Skeletal muscle tissue (tissue), 4 donors: ENCODE data around the gene USF2. TPM values are rescaled to one million over a fixed set of nuclear protein-coding genes. Genes with fewer than 3 reads are reported as not detected.

ENCODE experiments used
- H3K27ac ChIP-seq: one replicate; pipeline ENCODE4 v1.7.0; 2013; ENCODE audit warnings: mild to moderate bottlenecking, low read depth, low read length, inconsistent platforms
- H3K27me3 ChIP-seq, 3 donors: one replicate each; pipeline ENCODE4 v1.7.0; 2013; ENCODE audit warnings: low read length in 3 of 3; ENCODE audit not compliant: control insufficient read depth in 3 of 3, insufficient read depth in 3 of 3
- H3K36me3 ChIP-seq, 3 donors: one replicate each; pipeline ENCODE4 v1.7.0; 2013; ENCODE audit warnings: low read length in 3 of 3; ENCODE audit not compliant: control insufficient read depth in 3 of 3, insufficient read depth in 3 of 3
- H3K4me1 ChIP-seq, 3 donors: one replicate each; pipeline ENCODE4 v1.7.0; 2013; ENCODE audit warnings: low read length in 3 of 3, mild to moderate bottlenecking in 3 of 3; ENCODE audit not compliant: control insufficient read depth in 3 of 3, insufficient read depth in 3 of 3
- H3K4me3 ChIP-seq, 3 donors: one replicate each; pipeline ENCODE4 v1.7.0; 2013; ENCODE audit warnings: low read length in 3 of 3
- H3K9ac ChIP-seq, 3 donors: one replicate each; pipeline ENCODE4 v1.7.0; 2013; ENCODE audit warnings: low read length in 3 of 3, mild to moderate bottlenecking in 3 of 3, moderate library complexity in 2 of 3, low read depth in 1 of 3
- H3K9me3 ChIP-seq, 3 donors: one replicate each; pipeline ENCODE4 v1.7.0; 2013; ENCODE audit warnings: low read length in 3 of 3; ENCODE audit not compliant: control insufficient read depth in 3 of 3
- total RNA-seq: library from RNA; depleted of rRNA; stranded (reverse); fragments of >200 nt; gene quantifications from one replicate; pipeline ENCODE4 v1.2.3, GENCODE V29; 2014
- donor health status: Osteomylitis.

The USF2 gene
- total RNA-seq, 1 donor from 2014 or later = 24.5 TPM

DNA sequence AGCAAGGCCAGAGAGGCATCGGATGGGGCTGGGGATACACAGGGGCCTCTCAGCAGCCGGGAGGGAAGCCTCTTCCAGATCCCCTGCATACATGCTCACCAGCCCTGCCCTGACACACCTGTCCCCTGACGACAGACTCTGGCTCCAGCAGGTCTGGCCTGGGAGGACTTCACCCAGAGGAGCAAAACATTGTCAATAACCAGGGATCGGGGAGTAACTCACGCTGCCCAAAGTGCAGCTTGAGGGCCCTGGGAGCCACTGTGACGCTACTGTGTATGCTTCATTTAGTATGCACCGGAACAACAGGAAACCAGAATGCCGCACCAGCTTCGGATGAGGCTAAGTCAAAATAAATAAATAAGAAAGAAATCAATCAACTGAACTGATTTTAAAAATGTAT is 47.8 kb downstream of the USF2 start:
- Histone ChIP-seq H3K27ac (no peak overlapping the region), H3K27me3 (peaks cover 0 to 4% (median 2%) of the 10 kb centered on the region in 3 donors), H3K4me1 (peaks cover 0 to 11% (median 10%) of the 10 kb centered on the region in 3 donors), H3K36me3 (no peaks in the 10 kb centered on the region), H3K9ac (no peak overlapping the region), H3K9me3 (no peaks in the 10 kb centered on the region), H3K4me3 (no peak overlapping the region)

DNA sequence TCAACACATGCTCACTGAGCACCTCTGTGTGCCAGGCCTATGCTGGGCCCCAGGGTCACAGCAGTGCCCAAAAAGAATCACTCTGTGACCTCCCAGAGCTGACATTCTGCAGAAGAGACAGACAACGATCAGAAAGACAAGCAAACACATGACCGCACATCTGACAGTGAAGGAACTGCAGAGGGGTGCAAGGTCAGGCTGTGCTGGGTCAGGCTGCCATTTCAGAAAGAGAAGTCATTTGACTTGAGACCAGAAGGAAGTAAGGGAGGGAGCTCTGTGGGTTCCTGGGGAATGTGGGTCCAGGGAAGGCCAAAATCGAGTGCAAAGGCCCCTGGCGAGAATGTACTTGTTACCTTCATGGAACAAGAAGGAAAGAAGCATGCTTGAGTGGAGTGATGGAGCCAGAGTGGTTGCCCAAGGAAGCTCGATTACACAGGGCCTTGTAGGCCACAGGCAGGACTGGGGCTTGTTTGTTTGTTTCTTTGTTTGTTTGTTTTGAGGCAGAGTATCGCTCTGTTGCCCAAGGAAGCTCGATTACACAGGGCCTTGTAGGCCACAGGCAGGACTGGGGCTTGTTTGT is 48.8 kb downstream of the USF2 start:
- peaks cover 0 to 11% (median 10%) of the 10 kb centered on the region in 3 donors for H3K4me1 ChIP-seq
- H3K9me3 ChIP-seq = peaks cover 0 to 4% (median 0%) of the 10 kb centered on the region in 3 donors
- no peak overlapping the region for H3K4me3 ChIP-seq
- H3K27me3 ChIP-seq = peaks cover 0 to 4% (median 2%) of the 10 kb centered on the region in 3 donors
- no peaks in the 10 kb centered on the region for H3K36me3 ChIP-seq
- H3K9ac ChIP-seq = no peak overlapping the region
- no peak overlapping the region for H3K27ac ChIP-seq

DNA sequence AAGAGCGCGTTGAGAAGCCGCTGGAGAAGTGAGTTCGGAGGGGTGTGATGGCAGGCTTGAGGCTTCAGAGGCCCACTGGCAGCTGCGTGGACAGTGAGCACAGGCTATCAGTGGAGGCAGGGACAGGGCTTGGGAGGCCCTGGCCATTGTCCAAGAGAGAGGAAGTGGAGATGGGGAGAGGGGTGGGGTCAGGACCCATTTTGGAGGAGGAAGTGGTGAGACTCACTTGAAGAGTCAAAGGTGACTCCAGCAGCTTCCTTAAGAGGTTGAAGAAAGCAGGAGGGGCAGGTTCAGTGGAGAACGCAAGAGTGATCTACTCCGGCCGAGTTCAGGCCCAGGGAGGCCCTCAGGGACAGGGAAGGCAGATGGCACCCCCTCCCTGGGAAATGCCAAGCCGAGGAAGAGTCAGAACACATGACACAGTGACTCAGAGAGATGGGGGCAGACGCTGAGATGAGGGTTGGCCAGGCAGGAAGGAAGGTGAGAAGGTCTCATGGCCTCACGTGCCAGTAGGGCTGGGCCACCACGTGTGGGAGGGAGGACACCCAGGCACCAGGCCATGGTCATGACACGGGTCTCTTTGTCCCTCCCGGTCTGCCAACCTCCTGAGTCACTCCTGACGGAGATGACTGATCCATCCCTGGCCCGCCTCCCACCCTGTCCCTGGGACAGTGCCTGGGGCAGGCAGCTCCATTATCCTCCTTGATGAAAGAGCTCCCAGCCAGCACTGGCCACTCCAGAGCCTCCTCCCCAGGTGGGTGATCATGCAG is 50.1 kb downstream of the USF2 start:
- Histone ChIP-seq H3K4me3 (no peak overlapping the region), H3K27me3 (peaks cover 0 to 4% (median 2%) of the 10 kb centered on the region in 3 donors), H3K9me3 (peaks cover 0 to 4% (median 0%) of the 10 kb centered on the region in 3 donors), H3K36me3 (no peaks in the 10 kb centered on the region), H3K4me1 (peaks cover 0 to 11% (median 10%) of the 10 kb centered on the region in 3 donors), H3K9ac (no peak overlapping the region), H3K27ac (no peak overlapping the region)

DNA sequence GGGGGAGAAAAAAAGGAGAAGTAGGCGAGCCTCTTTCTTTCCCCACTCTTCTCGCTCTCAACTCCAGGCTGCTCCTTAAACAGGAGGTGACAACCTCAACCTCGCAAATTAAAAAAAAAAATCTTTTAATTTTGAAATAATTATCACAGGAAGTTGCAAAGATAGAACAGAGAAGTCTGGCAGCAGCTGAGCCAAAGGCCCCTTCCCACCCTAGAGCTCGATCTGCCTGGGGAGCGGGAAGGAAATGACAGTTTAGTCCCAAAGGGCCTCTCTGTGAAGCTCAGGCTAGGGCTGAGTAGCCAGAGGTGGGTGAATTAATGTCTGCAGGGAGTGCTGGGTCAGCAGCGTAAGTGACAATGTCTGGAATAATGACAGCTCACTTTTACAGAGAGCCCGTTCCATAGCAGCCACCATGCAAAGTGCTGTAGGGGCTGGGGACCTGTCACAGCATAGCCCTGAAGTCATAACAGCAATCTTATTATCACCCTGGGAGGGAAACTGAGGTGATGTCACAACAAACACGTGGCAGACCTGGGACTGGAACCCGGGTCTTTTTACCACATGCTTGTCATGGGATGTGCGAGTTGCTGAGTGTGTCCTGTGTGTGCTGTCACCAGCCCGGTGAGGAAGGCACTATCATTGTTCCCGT is 51.4 kb downstream of the USF2 start:
- H3K27ac ChIP-seq = no peak overlapping the region
- H3K4me1 ChIP-seq = peaks cover 0 to 11% (median 10%) of the 10 kb centered on the region in 3 donors
- H3K9me3 ChIP-seq = peaks cover 0 to 4% (median 0%) of the 10 kb centered on the region in 3 donors
- H3K36me3 ChIP-seq = no peaks in the 10 kb centered on the region
- H3K4me3 ChIP-seq = no peak overlapping the region
- no peak overlapping the region for H3K9ac ChIP-seq
- H3K27me3 ChIP-seq = peaks cover 0 to 2% (median 0%) of the 10 kb centered on the region in 3 donors

DNA sequence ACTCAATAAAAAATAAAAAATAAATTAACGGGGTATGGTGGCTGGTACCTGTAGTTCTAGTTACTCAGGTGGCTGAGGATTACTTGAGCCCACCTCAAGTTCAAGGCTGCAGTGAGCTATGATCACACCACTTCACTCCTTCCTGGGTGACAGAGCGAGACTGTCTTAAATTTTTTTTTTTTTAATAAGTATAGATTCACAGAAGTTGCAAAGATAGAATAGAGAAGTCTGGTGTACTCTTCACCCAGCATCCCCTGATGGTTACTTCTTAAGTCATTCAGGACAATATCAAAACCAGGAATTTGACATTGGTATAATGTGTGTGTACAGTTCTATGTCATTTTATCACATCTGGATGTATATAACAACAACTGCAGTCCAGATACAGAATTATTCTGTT is 52.5 kb downstream of the USF2 start:
- H3K27ac ChIP-seq = no peak overlapping the region
- peaks cover 0 to 11% (median 10%) of the 10 kb centered on the region in 3 donors for H3K4me1 ChIP-seq
- no peak overlapping the region for H3K4me3 ChIP-seq
- H3K9ac ChIP-seq = no peak overlapping the region
- H3K9me3 ChIP-seq = peaks cover 0 to 4% (median 0%) of the 10 kb centered on the region in 3 donors
- H3K36me3 ChIP-seq = no peaks in the 10 kb centered on the region
- peaks cover 0 to 2% (median 0%) of the 10 kb centered on the region in 3 donors for H3K27me3 ChIP-seq

DNA sequence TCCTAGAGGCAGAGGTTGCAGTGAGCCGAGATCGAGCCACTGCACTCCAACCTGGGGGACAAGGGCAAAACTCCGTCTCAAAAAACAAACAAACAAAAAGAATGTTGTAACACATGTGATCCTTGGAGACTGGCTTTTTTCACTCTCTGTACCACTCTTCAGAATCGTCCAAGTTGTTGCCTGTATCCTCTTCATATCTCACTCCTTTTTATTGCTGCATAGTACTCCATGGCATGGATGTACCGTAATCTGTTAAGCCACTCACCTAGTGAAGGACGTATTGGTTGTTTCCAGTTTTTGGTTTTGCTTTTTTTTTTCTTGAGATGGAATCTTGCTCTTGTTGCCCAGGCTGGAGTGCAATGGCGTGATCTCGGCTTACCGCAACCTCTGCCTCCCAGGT is 53.3 kb downstream of the USF2 start:
- H3K4me1 ChIP-seq = peaks cover 0 to 11% (median 10%) of the 10 kb centered on the region in 3 donors
- H3K9ac ChIP-seq = no peak overlapping the region
- H3K36me3 ChIP-seq = no peaks in the 10 kb centered on the region
- H3K27me3 ChIP-seq = peaks cover 0 to 9% (median 3%) of the 10 kb centered on the region in 3 donors
- no peak overlapping the region for H3K4me3 ChIP-seq
- H3K9me3 ChIP-seq = peaks cover 0 to 4% (median 0%) of the 10 kb centered on the region in 3 donors
- H3K27ac ChIP-seq = no peak overlapping the region

DNA sequence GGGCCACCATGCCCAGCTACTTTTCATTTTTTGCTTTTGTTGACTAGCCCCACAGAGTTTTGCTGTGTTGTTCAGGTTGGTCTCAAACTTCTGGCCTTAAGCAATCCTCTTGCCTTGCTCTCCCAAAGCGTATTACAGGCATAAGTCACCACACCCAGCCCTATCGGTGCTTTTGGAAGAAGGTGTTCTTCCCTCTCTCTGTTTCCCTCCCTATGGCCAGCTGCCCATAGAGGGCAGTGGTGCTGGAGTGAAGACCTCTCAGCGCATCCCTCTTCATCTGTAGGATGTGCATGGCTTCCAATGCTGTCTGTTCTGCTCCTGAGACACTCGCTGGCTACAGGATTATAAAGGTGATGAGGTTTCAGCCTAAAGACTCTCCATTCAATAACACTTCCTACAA is 58.9 kb downstream of the USF2 start:
- no peak overlapping the region for H3K27ac ChIP-seq
- no peaks in the 10 kb centered on the region for H3K36me3 ChIP-seq
- no peak overlapping the region for H3K9ac ChIP-seq
- no peaks in the 10 kb centered on the region for H3K4me1 ChIP-seq
- H3K9me3 ChIP-seq = no peaks in the 10 kb centered on the region
- peaks cover 19 to 28% (median 25%) of the 10 kb centered on the region in 3 donors for H3K27me3 ChIP-seq
- no peak overlapping the region for H3K4me3 ChIP-seq

DNA sequence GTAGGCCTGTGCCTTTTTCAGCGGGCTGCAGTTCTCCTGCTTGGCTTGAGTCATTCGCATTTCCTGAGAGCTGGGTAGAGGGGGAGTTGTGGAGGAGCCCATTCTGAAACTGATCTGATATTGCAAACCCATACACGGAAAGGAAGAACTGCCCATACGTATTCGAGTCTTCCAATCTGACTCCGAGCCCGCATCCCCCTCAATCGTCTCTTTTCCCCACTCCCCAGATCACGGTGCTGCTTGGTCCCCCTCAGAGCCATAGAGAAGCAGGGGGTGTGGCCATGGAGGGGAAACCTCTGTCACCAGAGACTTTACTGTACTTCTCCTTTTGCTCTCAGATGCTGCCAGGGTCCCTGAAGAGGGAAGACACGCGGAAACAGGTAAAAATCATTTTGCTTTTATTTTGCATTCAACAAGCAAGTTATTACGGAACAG is 60.1 kb downstream of the USF2 start, which contains the start of gene CD22:
Gene CD22 (plus strand): TSS at position 337 of the 435 bp plus-strand sequence. CDS start 2,854 bp downstream, outside the sequence.
- H3K4me1 ChIP-seq = no peaks in the 10 kb centered on the region
- H3K27ac ChIP-seq = no peak within 1 kb of the TSS
- no peak within 1 kb of the TSS for H3K9ac ChIP-seq
- no peaks in the 10 kb centered on the region for H3K36me3 ChIP-seq
- H3K27me3 ChIP-seq = peaks cover 26 to 38% (median 35%) of the 10 kb centered on the region in 3 donors
- no peaks in the 10 kb centered on the region for H3K9me3 ChIP-seq
- H3K4me3 ChIP-seq = no peak within 1 kb of the TSS

DNA sequence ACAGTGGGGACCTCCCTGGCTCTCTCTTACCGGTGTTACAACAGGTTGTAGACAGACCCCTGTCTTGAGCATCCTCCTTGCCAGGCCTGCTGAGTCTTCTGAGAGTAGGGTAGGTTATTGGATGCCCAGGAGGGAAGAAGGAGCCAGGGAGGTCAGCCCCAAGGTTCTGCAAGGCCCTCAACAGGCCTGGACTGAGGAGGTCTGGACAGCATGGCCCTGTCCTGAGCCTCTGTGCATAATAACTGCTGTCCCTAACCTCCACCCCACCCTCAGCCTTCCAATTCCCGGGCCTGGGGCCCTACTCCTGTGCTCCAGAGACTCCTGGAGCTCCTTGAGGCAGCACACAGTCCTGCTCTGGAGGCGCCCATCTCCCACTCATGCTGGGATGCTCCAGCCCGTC is 60.6 kb downstream of the USF2 start:
- Histone ChIP-seq H3K27me3 (peaks cover 27 to 43% (median 35%) of the 10 kb centered on the region in 3 donors), H3K4me3 (no peak overlapping the region), H3K9me3 (no peaks in the 10 kb centered on the region), H3K27ac (no peak overlapping the region), H3K9ac (no peak overlapping the region), H3K4me1 (no peaks in the 10 kb centered on the region), H3K36me3 (no peaks in the 10 kb centered on the region)
